Fibroblast of lung (primary cell): ENCODE results near the gene PER2.

Experiments
- CTCF ChIP-seq, 2 donors: IDR thresholded peaks in 1 of 2; conservative IDR thresholded peaks in 1 of 2; 1 replicate in 1 of 2; 2 replicates in 1 of 2; pipeline ENCODE4 v1.5.1; 2011 to 2012; ENCODE audit warnings: low read length in 2 of 2, control low read depth in 1 of 2, inconsistent platforms in 1 of 2, low read depth in 1 of 2, mild to moderate bottlenecking in 1 of 2
- EZH2 ChIP-seq: IDR thresholded peaks from 2 replicates; pipeline ENCODE4 v1.5.1; 2012; ENCODE audit warnings: low read length, control low read depth, mild to moderate bottlenecking; ENCODE audit errors: missing control alignments

- no peak for TF ChIP-seq CTCF (conservative IDR thresholded peaks at IDR 0.05 in 1 of 2, IDR thresholded peaks at IDR 0.05 in 1 of 2; ENCODE audit: low read depth in 1 of 2, low read length in 2 of 2)
- no peak for TF ChIP-seq EZH2
Measured at GRCh38 chr2:238256111-238256510, 32.3 kb downstream of the PER2 start.
